Activated CD4-positive, alpha-beta T cell treated with anti-CD3 and anti-CD28 coated beads, Interleukin-2, amount 50 U/mL, for 24 hours (primary cell): ENCODE results near the gene PNMA3.
"Not testable (repeated sequence)": the region's sequence is repeated elsewhere in the genome, so short reads cannot be mapped to it uniquely, and the experiment has no call there.

Experiments
- DNase-seq, 2 donors: peaks; one replicate each; pipeline ENCODE4 v3.0.0-alpha.2; 2020; ENCODE audit warnings: low read depth in 1 of 2, low spot score in 1 of 2

The PNMA3 gene

GRCh38 chrX:153074262-153074899 lies 18.1 kb downstream of the PNMA3 start:
- DNase-seq, result no peak

GRCh38 chrX:153074935-153075334 lies 18.7 kb downstream of the PNMA3 start:
- no peak for DNase-seq

- no peak for DNase-seq
These were observed 19.1 kb downstream of the PNMA3 start for GRCh38 chrX:153075366-153075765.

GRCh38 chrX:153077437-153078135 lies 21.3 kb downstream of the PNMA3 start:
- not testable (repeated sequence) for DNase-seq

- not testable (repeated sequence) for DNase-seq
These were observed 27.1 kb downstream of the PNMA3 start for GRCh38 chrX:153083238-153083923.

- DNase-seq, result no peak
These were observed 46.1 kb downstream of the PNMA3 start for GRCh38 chrX:153102418-153102817.

- not testable (repeated sequence) for DNase-seq
These were observed 48.7 kb downstream of the PNMA3 start for GRCh38 chrX:153104959-153105358.

- DNase-seq, result not testable (repeated sequence)
These were observed 50.0 kb downstream of the PNMA3 start for GRCh38 chrX:153106092-153106801.
